IMR-90 (cell line): ENCODE results near the gene MED17. TPM values are rescaled to one million over a fixed set of nuclear protein-coding genes. Genes with fewer than 3 reads are reported as not detected.

Experiments
- ATAC-seq: fragments of 200-7000 bp; cut with Tn5 transposase; 2 replicates; pipeline ENCODE4 v1.9.1; 2020; ENCODE audit warnings: low read depth, mild to moderate bottlenecking, moderate library complexity
- BruUV-seq: library from RNA; stranded (reverse); fragments of 400-500 nt; replicated peaks from 2 replicates; lab custom pipeline; 2021; lab: Mats Ljungman, UMichigan
- CTCF ChIA-PET: fragments of 300-600 bp; formaldehyde crosslinking; extraction: SDS; loops from one replicate; lab custom pipeline; 2021; ENCODE audit warnings: antibody characterized with exemption; lab: Yijun Ruan, JAX
- POLR2A ChIA-PET: fragments of 300-600 bp; sonication (Branson Sonifier 250); formaldehyde crosslinking; loops from one replicate; lab custom pipeline; 2022; ENCODE audit warnings: antibody characterized with exemption; ENCODE audit not compliant: unreplicated experiment; lab: Charles Lee
- DNase-seq: peaks from one replicate; pipeline ENCODE4 v3.0.0; 2013
- H2AFZ ChIP-seq: replicated peaks from 2 replicates; pipeline ENCODE3; 2013; ENCODE audit warnings: low read length, mild to moderate bottlenecking; ENCODE audit not compliant: poor library complexity
- H2AK5ac ChIP-seq: 2 replicates; pipeline ENCODE4 v1.6.1; 2013; ENCODE audit warnings: low read depth, low read length, inconsistent platforms
- H2AK9ac ChIP-seq: replicated peaks from 2 replicates; pipeline ENCODE3; 2013; ENCODE audit warnings: mild to moderate bottlenecking, low read depth, low read length, moderate library complexity; ENCODE audit not compliant: poor library complexity
- H2BK120ac ChIP-seq: 2 replicates; pipeline ENCODE4 v1.6.1; 2013; ENCODE audit warnings: low read depth, low read length, inconsistent platforms
- H2BK15ac ChIP-seq: 3 replicates; pipeline ENCODE4 v1.6.1; 2013; ENCODE audit warnings: low read depth, low read length, inconsistent platforms
- H2BK20ac ChIP-seq: 2 replicates; pipeline ENCODE4 v1.6.1; 2013; ENCODE audit warnings: low read depth, mild to moderate bottlenecking, inconsistent platforms, low read length, moderate library complexity
- H2BK5ac ChIP-seq: 2 replicates; pipeline ENCODE4 v1.6.1; 2013; ENCODE audit warnings: mild to moderate bottlenecking, low read depth, low read length, inconsistent platforms; ENCODE audit not compliant: poor library complexity, severe bottlenecking
- H3K14ac ChIP-seq: replicated peaks from 2 replicates; pipeline ENCODE4 v1.6.1; 2013; ENCODE audit warnings: low read depth, low read length, inconsistent platforms
- H3K18ac ChIP-seq: 2 replicates; pipeline ENCODE4 v1.6.1; 2013; ENCODE audit warnings: low read depth, low read length, control low read depth
- H3K23ac ChIP-seq: 2 replicates; pipeline ENCODE4 v1.6.1; 2013; ENCODE audit warnings: low read depth, low read length, inconsistent platforms
- H3K27ac ChIP-seq: 2 replicates; pipeline ENCODE4 v1.5.1; 2013; ENCODE audit warnings: mild to moderate bottlenecking, control low read depth, low read length; ENCODE audit not compliant: insufficient read depth
- H3K27me3 ChIP-seq: 2 replicates; pipeline ENCODE4 v1.6.1; 2013; ENCODE audit warnings: low read length; ENCODE audit not compliant: control insufficient read depth, insufficient read depth
- H3K36me3 ChIP-seq: 2 replicates; pipeline ENCODE4 v1.6.1; 2013; ENCODE audit warnings: low read length, mixed read lengths; ENCODE audit not compliant: control insufficient read depth, insufficient read depth
- H3K4ac ChIP-seq: 2 replicates; pipeline ENCODE4 v1.6.1; 2013; ENCODE audit warnings: low read depth, low read length, inconsistent platforms
- H3K4me1 ChIP-seq: 2 replicates; pipeline ENCODE4 v1.6.1; 2013; ENCODE audit warnings: low read length, mixed read lengths; ENCODE audit not compliant: control insufficient read depth, insufficient read depth
- H3K4me2 ChIP-seq: 2 replicates; pipeline ENCODE4 v1.6.1; 2013; ENCODE audit warnings: low read depth, mild to moderate bottlenecking, control low read depth, low read length, moderate library complexity
- H3K4me3 ChIP-seq: 2 replicates; pipeline ENCODE4 v1.5.1; 2013; ENCODE audit warnings: low read depth, mild to moderate bottlenecking, control low read depth, low read length, moderate library complexity; ENCODE audit not compliant: insufficient read depth
- H3K56ac ChIP-seq: 2 replicates; pipeline ENCODE4 v1.6.1; 2013; ENCODE audit warnings: low read length, inconsistent platforms; ENCODE audit not compliant: insufficient read depth; ENCODE audit errors: extremely low read depth
- H3K79me1 ChIP-seq, 2 experiments: 2 replicates each; pipeline ENCODE4 v1.6.1; 2013; ENCODE audit warnings: low read length in 2 of 2, inconsistent platforms in 1 of 2, low read depth in 1 of 2
- H3K9ac ChIP-seq: 2 replicates; pipeline ENCODE4 v1.6.1; 2013; ENCODE audit warnings: low read depth, low read length, control low read depth
- H3K9me1 ChIP-seq: 2 replicates; pipeline ENCODE4 v1.6.1; 2013; ENCODE audit warnings: low read length, inconsistent platforms; ENCODE audit not compliant: insufficient read depth
- H3K9me3 ChIP-seq: 2 replicates; pipeline ENCODE4 v1.6.1; 2013; ENCODE audit warnings: low read length; ENCODE audit not compliant: control insufficient read depth, insufficient read depth
- H4K20me1 ChIP-seq: 2 replicates; pipeline ENCODE4 v1.6.1; 2013; ENCODE audit warnings: low read length, inconsistent platforms; ENCODE audit not compliant: insufficient read depth
- H4K5ac ChIP-seq: 2 replicates; pipeline ENCODE4 v1.6.1; 2013; ENCODE audit warnings: mild to moderate bottlenecking, low read depth, low read length, control low read depth
- H4K8ac ChIP-seq, 2 experiments: 2 replicates each; pipeline ENCODE4 v1.6.1; 2013; ENCODE audit warnings: low read depth in 2 of 2, low read length in 2 of 2, control low read depth in 1 of 2, inconsistent platforms in 1 of 2
- H4K91ac ChIP-seq: 2 replicates; pipeline ENCODE4 v1.6.1; 2013; ENCODE audit warnings: low read depth, low read length, inconsistent platforms; ENCODE audit not compliant: insufficient read depth
- BHLHE40 ChIP-seq: fragments of 150-350 bp; IDR thresholded peaks from 2 replicates; pipeline ENCODE4 v1.6.1; 2016; ENCODE audit warnings: mild to moderate bottlenecking, low read depth, low read length
- CEBPB ChIP-seq: IDR thresholded peaks from 2 replicates; pipeline ENCODE4 v1.6.1; 2012; ENCODE audit warnings: low read depth, low read length, improper control_type of control experiment
- CHD1 ChIP-seq: IDR thresholded peaks from 2 replicates; pipeline ENCODE4 v1.6.1; 2012; ENCODE audit warnings: low read depth, low read length, improper control_type of control experiment
- FOS ChIP-seq: fragments of 150-350 bp; IDR thresholded peaks from 2 replicates; pipeline ENCODE4 v1.6.1; 2016; ENCODE audit warnings: low read depth, low read length
- MAFK ChIP-seq: IDR thresholded peaks from 2 replicates; pipeline ENCODE4 v1.6.1; 2012; ENCODE audit warnings: low read depth, low read length, improper control_type of control experiment
- MAZ ChIP-seq: IDR thresholded peaks from 2 replicates; pipeline ENCODE4 v1.6.1; 2012; ENCODE audit warnings: low read depth, mild to moderate bottlenecking, low read length, improper control_type of control experiment, moderate library complexity, borderline replicate concordance
- MXI1 ChIP-seq: IDR thresholded peaks from 2 replicates; pipeline ENCODE4 v1.6.1; 2012; ENCODE audit warnings: low read depth, mild to moderate bottlenecking, low read length, moderate library complexity, borderline replicate concordance
- NFE2L2 ChIP-seq: fragments of 150-350 bp; IDR thresholded peaks from 2 replicates; pipeline ENCODE4 v1.6.1; 2016; ENCODE audit warnings: low read depth, mild to moderate bottlenecking, low read length
- POLR2A ChIP-seq: IDR thresholded peaks from 2 replicates; pipeline ENCODE4 v1.6.1; 2012; ENCODE audit warnings: mild to moderate bottlenecking, low read depth, low read length
- RAD21 ChIP-seq: IDR thresholded peaks from 2 replicates; pipeline ENCODE4 v1.6.1; 2012; ENCODE audit warnings: low read length, improper control_type of control experiment
- RCOR1 ChIP-seq: IDR thresholded peaks from 2 replicates; pipeline ENCODE4 v1.6.1; 2012; ENCODE audit warnings: mild to moderate bottlenecking, low read length, improper control_type of control experiment; ENCODE audit not compliant: insufficient replicate concordance
- RFX5 ChIP-seq: IDR thresholded peaks from 2 replicates; pipeline ENCODE4 v1.8.0; 2012; ENCODE audit warnings: low read depth, mild to moderate bottlenecking, low read length, moderate library complexity
- SMC3 ChIP-seq: fragments of 150-350 bp; IDR thresholded peaks from 2 replicates; pipeline ENCODE4 v1.6.1; 2016; ENCODE audit warnings: low read depth, mild to moderate bottlenecking, antibody characterized with exemption, low read length, moderate library complexity
- WGBS, 2 experiments: methylation state at CpG; one replicate each; pipeline versions ENCODE4 v1.1.5 to v1.1.7; 2013; ENCODE audit warnings: missing lambda C conversion rate in 2 of 2; ENCODE audit not compliant: insufficient read length in 1 of 2; ENCODE audit errors: extremely low coverage in 2 of 2; 5-methylcytosine and 5-hydroxymethylcytosine counted together
- dilution Hi-C: fragments of 300-500 bp; cut with HindIII; formaldehyde crosslinking; loops from one replicate; pipeline ENCODE4 v1.14.3; 2018; ENCODE audit warnings: low sequenced_read_pairs; ENCODE audit not compliant: unreplicated experiment
- in situ Hi-C: fragments of 300-500 bp; cut with MboI; formaldehyde crosslinking; loops from 3 replicates; pipeline ENCODE4 v1.14.3; 2019; ENCODE audit warnings: low sequenced_read_pairs, inconsistent platforms, mixed read lengths
- intact Hi-C: fragments of 100-400 bp; cut with micrococcal nuclease; formaldehyde crosslinking; loops from 2 replicates; pipeline ENCODE4 v1.10.0; 2022
- polyA plus RNA-seq, 3 experiments: library from polyadenylated mRNA; depleted of rRNA; stranded (reverse); fragments of >200 nt; gene quantifications; 2 replicates each; pipeline ENCODE4 v1.2.3, GENCODE V29; 2012; ENCODE audit warnings: low replicate concordance in 1 of 3
- total RNA-seq: library from RNA; depleted of rRNA; stranded (reverse); fragments of >200 nt; gene quantifications from 2 replicates; pipeline ENCODE4 v1.2.3, GENCODE V29; 2012
- TF ChIP-seq, protein P1 (sequence below): conservative IDR thresholded peaks from 2 replicates; pipeline ENCODE4 v1.5.1; 2012; ENCODE audit warnings: mild to moderate bottlenecking, low read depth, low read length, improper control_type of control experiment
- TF ChIP-seq, protein P2 (sequence below): fragments of 150-350 bp; IDR thresholded peaks from 2 replicates; pipeline ENCODE4 v1.6.1; 2017; ENCODE audit warnings: mild to moderate bottlenecking, antibody characterized with exemption, low read length, low read depth

MED17 gene
- total and polyA plus RNA-seq, 2 of the 4 experiments (the other 2 are of a cell fraction), result 20.0 to 23.3 TPM

DNA sequence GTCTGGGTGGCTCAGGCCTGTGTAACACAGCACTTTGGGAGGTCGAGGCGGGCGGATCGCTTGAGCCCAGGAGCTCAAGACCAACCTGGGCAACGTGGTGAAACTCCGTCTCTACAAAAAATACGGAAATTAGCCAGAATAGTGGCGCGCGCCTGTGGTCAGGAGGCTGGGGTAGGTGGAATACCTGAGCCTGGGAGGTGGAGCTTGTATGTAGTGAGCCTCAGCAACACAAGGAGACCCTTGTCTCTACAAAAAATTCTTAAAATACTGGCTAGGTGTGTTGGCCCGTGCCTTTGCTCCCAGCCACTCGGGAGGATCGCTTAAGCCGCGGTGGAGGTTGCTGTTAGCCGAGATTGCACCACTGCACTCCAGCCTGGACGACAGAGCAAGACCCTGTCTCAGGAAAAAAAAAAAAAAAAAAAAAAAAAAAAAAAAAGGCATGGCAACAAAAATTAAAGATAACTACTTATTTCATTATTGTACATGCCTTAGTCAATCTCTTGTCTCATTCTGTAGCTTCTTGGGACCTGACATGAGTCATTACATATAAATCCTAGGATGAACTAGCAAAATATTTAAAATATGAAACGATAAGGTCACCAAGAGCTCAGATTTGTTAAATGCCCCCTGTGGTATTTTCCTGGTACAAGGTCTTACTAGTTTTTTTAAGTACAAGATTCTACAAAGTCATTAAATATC is 43.9 kb upstream of the MED17 start:
- Histone ChIP-seq H2BK120ac (no peak overlapping the region), H3K4ac (peak overlapping the region; percentile 94), H2BK5ac (peak overlapping the region; percentile 91), H3K56ac (peak overlapping the region; percentile 95), H4K91ac (peak overlapping the region; percentile 29; the same call in 1 of the 2 replicates), H3K36me3 (peaks cover 30% of the 10 kb centered on the region), H3K4me2 (peak overlapping the region; percentile 87), H4K5ac (no peak overlapping the region), H3K4me3 (peak overlapping the region; percentile 70), H3K27me3 (no peaks in the 10 kb centered on the region), H3K18ac (peak overlapping the region; percentile 0; the same call in 1 of the 2 replicates), H3K14ac (peak overlapping the region; percentile 97), H2BK15ac (no peak overlapping the region), H2BK20ac (no peak overlapping the region), H3K9me1 (0 out of 2 replicates have a peak, but pooled peaks cover 2% of the 10 kb centered on the region), H3K9me3 (no peaks in the 10 kb centered on the region), H2AK9ac (peak overlapping the region; percentile 83), H2AK5ac (peak overlapping the region; percentile 41), H3K79me1 (peaks cover 11 to 32% of the 10 kb centered on the region in 2 experiments; a peak in 3 of 4 replicates), H3K27ac (peak overlapping the region; percentile 94), H4K8ac (peak overlapping the region; percentile 86 to 97; a peak in 3 of 4 replicates), H3K4me1 (peaks cover 3% of the 10 kb centered on the region; the same call in 1 of the 2 replicates), H2AFZ (no peak overlapping the region), H3K9ac (peak overlapping the region; percentile 100), H4K20me1 (peaks cover 47% of the 10 kb centered on the region), H3K23ac (peak overlapping the region; percentile 12; the same call in 1 of the 2 replicates)
- intact Hi-C loops, result loop anchor here (2.0 kb wide), 1 partner anchor 765 kb away; no protein-coding TSS in a partner anchor
- dilution Hi-C loops, result no loop called here
- no TSS peak for BruUV-seq
- ChIA-PET POLR2A (interaction anchor here (0.6 to 1.5 kb wide), 6 partner anchors 11 to 989 kb away, joined by 3 to 9 read pairs (median 4); partner anchors contain the start of gene MED17), CTCF (no interaction called here)
- DNase-seq (peak; percentile 56), ATAC-seq (no peak)
- 7% methylated on average over 4 of the region's 18 CpGs; no CpG with 5 or more reads in 1 of the 2 experiments for WGBS, 2 experiments
- in situ Hi-C loops, result no loop called here
- no peak for TF ChIP-seq BHLHE40
- TF ChIP-seq CEBPB, result 0 out of 2 replicates have a peak, but pooled peaks have one; percentile 2
- no peak for TF ChIP-seq MAZ
- TF ChIP-seq FOS, result no peak; the same call in 1 of the 2 replicates
- TF ChIP-seq RAD21, result no peak
- TF ChIP-seq NFE2L2, result no peak
- TF ChIP-seq, protein P1, sequence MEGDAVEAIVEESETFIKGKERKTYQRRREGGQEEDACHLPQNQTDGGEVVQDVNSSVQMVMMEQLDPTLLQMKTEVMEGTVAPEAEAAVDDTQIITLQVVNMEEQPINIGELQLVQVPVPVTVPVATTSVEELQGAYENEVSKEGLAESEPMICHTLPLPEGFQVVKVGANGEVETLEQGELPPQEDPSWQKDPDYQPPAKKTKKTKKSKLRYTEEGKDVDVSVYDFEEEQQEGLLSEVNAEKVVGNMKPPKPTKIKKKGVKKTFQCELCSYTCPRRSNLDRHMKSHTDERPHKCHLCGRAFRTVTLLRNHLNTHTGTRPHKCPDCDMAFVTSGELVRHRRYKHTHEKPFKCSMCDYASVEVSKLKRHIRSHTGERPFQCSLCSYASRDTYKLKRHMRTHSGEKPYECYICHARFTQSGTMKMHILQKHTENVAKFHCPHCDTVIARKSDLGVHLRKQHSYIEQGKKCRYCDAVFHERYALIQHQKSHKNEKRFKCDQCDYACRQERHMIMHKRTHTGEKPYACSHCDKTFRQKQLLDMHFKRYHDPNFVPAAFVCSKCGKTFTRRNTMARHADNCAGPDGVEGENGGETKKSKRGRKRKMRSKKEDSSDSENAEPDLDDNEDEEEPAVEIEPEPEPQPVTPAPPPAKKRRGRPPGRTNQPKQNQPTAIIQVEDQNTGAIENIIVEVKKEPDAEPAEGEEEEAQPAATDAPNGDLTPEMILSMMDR, result no peak
- 0 out of 2 replicates have a peak, but pooled peaks have one; percentile 27 for TF ChIP-seq POLR2A
- TF ChIP-seq, protein P2, sequence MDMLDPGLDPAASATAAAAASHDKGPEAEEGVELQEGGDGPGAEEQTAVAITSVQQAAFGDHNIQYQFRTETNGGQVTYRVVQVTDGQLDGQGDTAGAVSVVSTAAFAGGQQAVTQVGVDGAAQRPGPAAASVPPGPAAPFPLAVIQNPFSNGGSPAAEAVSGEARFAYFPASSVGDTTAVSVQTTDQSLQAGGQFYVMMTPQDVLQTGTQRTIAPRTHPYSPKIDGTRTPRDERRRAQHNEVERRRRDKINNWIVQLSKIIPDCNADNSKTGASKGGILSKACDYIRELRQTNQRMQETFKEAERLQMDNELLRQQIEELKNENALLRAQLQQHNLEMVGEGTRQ, result no peak
- TF ChIP-seq SMC3, result no peak
- TF ChIP-seq RFX5, result no peak
- TF ChIP-seq RCOR1, result no peak
- TF ChIP-seq MXI1, result no peak
- TF ChIP-seq MAFK, result no peak
- TF ChIP-seq CHD1, result no peak; the same call in 1 of the 2 replicates
